HG03175 (cell line): Measurements from ENCODE around the gene LRMDA.

ENCODE experiments used
- ATAC-seq: cut with Tn5 transposase; IDR thresholded peaks from one replicate; pipeline ENCODE4 v1.9.1; 2021; ENCODE audit warnings: mild to moderate bottlenecking, moderate library complexity; ENCODE audit not compliant: unreplicated experiment

Gene LRMDA

DNA sequence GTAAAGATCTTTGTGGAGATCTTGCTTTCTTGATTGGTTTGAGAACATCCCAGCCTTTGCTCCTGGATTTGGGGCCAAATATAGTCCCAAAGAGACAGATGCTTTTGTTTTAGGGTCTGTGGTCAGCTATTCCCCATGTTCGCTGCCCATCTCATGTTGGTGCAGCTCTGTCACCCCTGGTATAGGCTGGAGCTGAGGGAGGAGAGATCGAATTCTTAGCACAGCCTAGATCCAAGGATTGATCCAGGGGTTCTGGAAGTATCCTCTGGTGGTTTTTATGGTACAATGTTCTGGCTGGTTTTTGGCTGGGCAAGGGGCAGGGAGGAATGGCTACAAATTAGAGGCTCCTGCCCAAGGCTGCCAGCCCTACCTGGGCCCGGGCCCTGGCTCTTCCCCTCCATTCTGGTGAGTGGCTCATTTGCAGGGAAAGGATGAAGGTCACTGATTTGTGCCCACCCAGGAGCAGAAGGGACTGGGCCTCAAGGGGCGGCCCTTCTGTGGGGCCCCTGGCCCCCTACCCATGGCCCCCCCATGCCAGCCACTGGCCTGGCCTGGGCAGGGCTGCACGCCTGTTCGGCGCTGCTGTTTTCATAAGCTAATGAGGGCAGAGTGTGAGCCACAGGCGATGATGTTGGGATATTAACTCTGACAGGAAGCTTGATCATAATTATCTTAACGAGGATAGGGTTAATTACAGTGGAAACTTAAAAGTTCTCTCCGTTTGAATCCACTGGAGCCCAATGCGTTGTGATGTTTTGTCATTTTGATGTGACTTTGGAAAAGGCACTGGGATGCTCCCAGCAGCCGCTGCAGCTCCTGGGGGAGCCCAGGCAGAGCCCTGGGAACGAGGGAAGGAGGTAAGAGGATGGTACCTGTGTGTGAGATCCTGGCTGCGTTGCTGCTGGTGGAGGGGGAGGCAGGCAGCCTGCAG lies 600.6 kb downstream of the LRMDA start:
- ATAC-seq, result no peak

DNA sequence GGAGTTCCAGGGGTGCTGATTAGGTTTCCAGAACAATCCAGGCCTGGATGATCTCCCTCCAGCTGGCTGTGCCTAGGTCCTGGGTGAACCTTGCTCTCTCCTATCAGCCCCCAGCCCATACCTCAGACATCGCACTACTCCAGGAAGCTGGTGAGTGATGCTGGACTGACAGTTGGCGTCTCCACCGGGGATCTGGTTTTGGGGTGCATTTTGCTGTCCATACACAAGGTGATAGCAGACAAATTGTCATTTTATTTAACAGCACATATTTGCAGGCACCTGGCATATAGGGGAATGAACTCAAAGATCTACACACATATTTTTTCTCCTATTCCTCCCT lies 601.2 kb downstream of the LRMDA start:
- ATAC-seq, result no peak

DNA sequence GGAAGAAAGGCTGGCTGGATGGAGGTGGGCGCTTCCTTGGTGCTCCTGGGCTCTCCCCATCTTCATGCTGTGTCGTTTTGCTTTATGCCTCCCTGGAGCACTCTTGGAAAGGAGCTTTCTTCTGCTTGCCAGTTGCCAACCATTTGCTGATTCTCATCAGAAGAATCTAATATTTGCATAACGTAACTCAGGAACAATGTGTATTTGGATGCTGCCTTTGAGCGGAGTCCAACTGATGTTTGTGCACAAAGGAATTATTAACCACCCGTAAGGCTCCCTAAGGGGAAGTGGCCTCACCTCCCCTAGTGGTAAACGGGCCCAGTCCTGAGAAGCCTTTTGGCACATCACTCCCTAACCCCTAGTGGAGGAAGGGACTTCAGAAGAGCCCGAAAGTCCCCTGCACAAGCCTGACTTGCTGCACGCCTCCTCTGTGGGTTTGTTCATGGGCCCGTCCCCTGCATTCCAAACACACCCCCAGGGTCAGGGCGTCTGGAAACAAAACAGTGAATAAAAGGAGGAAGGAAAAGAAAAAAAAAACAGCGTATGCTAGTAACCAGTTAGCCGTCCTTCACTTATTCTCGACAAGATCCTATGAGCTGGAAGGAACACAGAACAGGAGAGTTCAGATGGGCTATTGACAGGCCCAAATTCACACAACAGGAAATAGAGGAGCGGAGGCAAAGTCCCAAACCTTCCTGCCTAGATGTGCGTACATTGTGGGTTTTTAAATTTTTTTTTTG lies 602.2 kb downstream of the LRMDA start:
- ATAC-seq, result no peak

DNA sequence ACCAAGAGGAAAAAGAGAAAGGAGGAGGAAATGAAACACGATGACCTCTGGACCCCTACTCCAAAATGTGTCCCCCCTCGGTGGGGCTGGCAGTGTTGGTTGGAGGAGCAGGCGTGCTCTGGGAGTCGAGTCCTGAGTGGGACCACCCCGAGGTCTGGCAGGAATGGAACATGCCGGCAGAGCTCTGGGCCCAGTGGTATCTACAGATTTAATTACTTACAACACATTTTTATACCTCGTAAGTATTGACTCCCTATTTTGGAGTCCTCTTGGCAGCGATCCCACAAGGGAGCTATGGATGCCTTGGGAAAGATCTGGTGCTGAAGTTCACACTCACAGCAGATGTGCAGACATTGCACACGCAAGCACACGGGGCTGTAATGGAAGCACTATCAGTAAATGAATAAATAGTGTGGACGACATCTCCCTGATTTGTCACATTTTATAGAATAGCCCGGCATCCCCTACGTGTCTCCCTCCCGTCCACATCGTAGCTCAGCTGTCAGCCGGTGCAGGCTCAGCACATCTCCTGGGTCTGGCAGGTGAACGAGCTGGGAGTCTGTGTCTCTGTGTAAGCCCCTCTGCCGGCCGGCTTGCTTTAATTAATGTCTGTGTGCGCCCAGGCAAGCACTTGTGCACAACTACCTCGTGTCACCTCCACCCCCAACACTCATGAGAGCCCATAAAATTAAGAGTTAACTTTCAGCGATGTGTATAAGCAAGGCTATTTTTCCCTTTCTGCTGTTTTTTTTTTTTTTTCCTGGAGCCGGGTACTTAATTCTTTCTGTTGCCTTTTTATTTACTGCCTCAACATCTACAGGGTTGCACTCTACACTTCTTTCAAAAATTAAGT lies 603.2 kb downstream of the LRMDA start:
- ATAC-seq, result no peak

DNA sequence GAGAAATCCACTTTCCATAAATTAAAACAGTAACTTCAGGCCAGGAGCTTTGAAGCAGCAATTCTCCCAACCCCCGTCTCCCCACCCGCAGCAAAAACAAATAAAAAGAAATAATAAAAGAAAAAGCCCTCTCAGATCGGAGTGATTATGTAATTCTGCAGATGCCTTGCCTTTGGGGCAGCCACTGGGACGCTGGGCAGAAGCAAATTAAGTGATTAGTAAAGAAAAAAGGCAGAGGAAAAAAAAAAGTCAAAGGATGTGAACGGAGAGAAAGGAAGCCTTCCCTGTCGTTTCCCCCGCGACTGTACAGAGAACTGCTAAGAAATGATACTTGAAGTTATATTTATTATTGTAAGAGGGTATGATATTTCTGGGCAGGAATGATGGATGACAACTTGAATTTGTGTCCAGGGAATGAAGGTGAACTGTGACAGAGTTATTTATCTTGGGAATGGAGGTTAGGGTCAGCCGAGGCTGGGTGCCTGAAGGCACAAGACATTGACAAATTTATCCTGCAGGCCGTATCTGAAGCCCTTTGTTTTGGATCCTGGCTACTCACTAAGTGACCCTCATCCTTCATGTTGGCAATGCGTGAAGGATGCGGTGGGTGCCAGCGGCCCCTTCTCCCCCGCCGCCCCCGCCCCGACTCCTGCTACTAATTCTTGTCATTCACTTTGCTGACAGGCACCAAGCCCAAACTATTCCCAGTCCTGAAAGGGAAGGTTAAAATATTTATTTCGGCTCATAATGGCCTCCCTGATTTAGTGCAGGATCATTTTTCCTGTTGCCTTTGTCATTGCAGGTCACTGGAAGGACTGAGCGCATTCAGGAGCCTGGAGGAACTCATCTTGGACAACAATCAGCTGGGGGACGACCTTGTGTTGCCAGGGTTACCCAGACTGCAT lies 604.0 kb downstream of the LRMDA start:
- ATAC-seq, result no peak

DNA sequence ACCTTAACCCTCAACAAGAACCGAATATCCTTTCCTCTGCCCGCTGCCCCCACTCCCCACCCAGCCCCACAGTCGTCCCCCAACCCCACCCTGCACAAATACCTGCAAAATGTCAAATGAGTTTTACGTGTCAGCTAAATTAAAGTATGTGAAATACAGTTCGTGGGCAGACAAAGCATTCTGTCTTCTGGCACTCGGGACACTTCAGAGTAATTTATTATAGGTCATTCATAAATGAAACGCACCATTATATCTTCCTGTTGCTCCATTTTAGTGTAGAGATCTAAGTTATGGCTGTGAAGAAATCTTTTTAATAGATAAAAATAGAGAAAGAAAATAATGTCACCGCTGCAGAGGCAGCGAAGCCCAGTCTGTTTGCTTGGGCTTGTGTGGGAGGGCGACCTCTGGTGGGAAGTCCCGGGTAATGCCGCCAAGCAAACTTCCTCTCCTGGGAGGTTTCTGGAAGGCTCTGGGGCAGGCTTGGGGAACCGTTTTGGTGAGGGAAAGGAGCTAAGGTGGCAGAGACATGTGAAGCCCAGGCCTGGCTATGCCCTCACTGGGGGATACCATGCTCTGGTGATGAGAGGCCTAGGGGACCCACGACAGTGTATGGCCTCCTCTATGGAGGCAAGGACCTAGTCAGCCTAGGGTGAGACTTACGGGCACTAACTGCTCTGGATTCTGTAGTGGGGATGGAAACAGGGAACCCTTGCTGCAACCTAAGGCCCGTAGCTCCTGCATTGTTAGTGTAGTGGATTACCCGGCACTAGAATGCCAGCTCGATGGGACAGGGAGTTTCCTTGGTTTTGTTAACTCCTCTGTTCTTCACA lies 604.9 kb downstream of the LRMDA start:
- peak; percentile 70 for ATAC-seq

DNA sequence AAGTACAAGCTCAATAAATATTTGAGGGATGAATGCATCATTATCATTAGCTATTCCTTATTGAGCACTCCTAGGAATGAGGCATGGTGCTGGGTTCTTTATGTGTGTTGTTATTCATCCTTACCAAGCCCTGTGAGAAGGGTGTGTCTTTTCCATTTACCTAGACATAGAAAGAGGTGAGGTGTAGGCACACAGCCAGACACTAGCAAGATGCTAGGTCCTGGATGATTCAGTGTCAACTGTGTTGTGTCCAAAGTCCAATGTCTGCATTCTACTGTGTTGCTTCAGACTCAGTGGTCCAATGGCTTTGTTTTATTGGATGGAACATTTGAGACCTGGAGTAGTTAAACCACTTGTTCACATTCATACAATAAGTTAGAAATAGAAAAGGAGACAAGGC lies 605.5 kb downstream of the LRMDA start:
- ATAC-seq, result no peak

DNA sequence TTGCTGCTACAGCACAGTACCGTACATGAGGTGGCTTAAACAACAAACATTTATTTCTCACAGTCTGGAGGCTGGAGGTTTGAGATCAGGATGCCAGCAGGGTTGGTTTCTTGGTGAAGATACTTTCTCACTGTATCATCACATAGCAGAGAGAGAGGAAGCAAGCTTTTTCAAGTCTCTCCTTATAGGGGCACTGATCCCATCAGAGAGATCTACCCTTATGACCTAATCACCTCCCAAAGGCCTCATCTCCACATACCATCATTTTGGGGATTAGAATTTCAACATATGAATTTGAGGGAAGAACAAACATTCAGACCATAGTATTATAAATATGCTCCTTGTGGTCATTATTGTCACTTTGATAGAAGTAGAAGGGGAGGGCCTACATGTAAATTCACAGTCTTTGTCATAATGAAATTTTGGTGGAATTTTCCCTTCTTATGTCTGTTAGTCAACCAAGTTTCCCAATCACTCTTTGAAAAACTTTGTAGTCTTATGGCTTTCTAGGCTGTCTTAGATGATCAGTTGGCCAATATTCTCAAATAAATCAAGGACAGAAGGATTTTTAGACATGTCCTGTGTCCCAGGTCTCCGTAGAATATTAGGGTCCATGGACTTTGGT lies 606.2 kb downstream of the LRMDA start:
- no peak for ATAC-seq

DNA sequence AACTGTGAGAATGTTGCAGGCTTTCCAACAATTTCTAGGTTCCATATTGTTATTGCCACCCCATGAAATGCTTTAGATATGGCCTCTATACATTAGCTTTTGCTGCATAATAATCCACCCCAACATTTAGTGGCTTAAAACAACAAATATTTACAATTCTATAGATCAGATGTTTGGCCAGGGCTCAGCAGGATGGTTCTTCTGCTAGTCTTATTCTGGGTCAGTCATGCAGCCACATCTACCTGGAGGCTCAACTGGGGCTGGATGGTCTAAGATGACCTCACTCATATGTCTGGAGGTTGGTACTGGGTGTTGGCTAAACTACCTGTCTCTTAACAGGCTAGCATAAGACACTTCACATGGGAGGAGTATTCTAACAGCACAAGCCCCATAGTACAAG lies 607.3 kb downstream of the LRMDA start:
- no peak for ATAC-seq

DNA sequence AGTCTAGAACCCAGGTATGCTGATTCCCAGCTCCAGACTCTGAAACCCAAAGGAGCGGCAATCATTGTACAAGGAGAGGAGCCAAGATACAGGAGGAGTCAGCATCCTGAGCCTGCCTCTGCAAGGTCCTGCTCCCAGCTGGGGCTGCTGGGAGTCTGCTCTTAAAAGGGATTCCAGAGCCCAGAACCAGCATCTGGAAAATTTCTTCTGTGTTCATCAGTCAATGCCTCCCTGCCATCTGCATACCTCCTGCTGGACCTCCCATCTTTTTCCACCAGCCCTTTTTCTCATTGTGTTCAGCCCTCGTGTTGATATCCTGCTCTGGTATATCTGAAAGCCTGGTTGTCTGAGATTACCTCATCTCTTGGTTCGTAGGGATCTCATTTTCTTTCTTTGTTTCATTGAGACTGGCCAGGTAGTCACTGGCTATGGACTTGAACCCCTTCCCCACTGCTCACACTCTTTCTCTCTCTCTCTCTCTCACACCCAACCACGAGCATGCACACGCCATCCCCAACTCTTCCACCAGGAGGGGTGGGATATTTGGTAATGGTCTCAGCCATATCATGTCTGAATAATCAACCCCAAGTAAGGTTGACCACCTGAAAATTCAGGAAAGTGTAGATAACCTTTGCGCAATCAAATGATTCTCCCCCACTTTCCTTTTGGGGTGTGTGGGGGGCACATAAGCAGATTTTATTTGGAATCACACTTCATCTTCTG lies 608.8 kb downstream of the LRMDA start:
- no peak for ATAC-seq

DNA sequence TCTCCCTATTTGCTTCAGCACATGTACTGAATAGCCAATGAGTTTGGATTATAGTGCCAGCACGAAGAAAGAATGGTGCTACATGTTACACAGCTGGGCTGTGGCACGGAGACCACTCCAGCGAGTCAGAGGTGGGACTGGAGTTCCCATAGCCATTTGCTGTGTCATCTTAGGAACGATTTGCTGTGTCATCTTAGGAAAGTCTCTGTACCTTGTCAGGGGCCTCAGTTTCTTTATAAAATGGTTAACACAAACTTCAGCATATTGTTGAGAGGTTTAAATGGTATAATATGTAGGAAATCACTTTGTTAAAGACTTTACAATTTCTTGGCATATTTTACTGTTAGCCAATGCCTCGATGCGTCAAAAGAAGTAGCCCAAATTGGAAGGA lies 609.4 kb downstream of the LRMDA start:
- no peak for ATAC-seq

DNA sequence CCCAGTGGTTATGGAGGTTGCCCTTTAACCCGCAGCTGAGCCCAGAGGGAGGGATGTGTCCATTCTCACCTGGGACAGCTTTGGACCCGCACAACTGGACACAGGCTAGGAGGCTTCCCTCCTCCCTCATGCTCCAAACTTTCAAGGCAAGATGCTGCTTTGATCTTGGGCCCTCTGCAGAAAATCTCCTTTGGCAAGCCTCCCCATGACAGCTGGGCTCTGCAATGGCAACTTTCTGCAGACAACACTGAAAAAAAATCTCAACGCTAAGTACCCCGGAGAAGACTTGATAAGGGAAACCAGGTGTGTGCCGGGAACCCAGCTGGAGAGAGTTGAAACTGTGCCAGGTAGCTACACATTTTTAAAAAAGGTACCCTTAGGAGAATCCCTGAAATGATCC lies 610.1 kb downstream of the LRMDA start:
- no peak for ATAC-seq

DNA sequence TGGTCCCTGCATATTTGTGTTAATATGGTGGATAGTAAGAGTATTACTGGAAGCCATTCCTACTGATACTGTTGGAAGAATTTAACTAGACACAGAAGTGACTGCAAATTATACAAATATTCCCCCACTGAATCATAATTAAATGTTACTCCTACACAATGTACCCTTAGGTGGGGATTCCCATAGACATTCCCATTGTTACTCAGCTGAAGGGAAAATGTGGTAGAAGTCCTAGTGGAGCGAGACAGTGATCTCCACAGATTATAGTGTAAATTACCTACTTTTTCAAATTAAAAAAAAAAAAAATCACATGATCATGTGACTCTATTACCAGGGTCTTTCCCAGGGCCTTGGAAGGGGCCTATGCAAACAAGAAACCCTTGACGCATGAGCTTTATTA lies 611.8 kb downstream of the LRMDA start:
- ATAC-seq, result no peak

DNA sequence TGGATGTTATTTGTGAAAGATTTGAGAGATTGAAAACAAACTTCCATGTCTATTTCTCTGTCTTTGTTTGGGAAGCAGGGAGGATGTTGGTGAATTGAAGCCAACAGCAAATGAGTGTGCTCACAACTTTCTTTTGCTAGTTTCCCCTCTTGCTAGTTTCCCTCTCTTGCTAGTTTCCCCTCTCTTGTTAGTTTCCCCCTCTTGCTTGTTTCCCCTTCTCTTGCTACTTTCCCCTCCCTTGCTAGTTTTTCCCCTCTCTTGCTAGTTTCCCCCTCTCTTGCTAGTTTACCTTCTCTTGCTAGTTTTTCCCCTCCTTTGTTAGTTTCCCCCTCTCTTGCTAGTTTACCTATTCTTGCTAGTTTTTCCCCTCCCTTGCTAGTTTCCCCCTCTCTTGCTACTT lies 613.3 kb downstream of the LRMDA start:
- ATAC-seq, result no peak

DNA sequence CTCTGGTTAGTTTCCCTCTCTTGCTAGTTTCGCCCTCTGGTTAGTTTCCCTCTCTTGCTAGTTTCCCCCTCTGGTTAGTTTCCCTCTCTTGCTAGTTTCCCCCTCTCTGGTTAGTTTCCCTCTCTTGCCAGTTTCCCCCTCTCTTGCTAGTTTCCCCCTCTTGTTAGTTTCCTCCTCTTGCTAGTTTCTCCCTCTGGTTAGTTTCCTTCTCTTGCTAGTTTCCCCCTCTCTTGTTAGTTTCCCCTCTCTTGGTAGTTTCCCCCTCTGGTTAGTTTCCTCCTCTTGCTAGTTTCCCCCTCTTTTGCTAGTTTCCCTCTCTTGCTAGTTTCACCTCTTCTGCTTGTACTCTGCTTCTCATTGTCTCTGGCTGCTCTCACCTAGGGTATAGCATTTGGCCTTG lies 613.8 kb downstream of the LRMDA start:
- ATAC-seq, result no peak

DNA sequence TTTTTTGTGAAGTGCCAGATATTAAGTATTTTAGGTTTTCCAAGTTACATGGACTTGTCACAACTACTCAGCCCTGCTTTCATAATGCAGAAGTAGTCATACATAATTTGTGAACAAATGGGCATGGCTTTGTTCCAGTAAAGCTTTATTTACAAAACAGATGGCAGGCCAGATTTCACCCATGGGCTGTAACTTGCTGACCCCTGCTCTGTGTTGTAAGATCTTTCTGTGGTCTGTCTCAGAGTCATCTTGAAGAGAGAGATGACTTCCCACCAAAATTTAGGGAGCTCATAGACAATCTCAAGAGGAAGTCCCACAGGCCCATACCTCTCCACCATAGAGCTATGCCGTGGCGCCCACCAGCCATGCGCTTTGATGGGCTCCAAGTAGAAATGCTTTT lies 616.1 kb downstream of the LRMDA start:
- no peak for ATAC-seq

DNA sequence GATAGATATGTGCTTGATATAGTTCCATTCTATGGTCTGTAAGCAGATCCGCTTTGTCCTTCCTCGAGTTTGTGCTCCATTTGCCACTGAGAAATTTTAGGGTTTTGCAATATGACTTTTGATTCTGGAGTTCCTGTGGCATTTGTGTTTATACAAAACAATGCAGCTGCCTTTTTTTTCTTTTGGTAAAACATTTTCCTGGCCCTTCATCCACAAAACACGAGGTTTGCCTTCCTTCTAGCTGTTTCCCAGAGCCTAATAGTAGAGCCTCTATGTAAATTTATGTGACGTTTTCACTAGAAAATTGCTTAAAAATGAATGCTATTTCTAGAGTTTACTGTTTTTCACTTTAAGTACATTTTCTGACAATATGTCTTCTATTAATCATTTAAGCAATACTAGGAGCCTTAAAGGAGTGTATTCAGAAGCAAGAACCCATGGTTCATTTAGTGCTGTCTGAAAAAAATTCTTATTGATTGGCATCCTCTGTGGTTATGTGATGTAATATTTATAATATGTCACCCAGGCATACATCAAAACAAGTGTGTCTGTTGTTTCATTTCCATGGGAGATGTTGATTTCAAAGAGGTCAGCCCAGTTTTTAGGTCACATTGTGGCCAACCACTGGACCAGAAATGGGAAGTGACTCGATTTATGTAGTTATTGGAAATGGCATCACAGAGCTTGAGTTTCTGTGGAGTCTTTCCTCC lies 618.3 kb downstream of the LRMDA start:
- no peak for ATAC-seq

DNA sequence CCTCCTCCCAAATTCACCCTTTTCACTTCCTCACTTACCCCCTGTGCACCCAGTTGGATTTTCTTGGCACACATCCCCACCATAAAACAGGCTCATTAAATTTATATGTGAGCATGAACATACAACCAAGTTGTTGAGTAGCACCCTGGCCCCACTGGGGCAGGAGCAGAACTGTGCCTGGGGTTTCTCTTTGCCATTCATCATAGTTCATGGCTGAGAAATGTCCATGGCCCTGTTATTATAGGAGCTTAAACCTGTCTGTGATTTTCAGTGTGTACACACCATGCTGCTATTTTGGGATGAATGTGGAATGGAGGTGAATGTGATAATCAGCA lies 618.8 kb downstream of the LRMDA start:
- ATAC-seq, result no peak
